MM.1S (cell line): ENCODE measurements around the gene NRN1L.

Experiments used
- DNase-seq: peaks from one replicate; pipeline ENCODE4 v3.0.0-alpha.2; 2015
- H2AFZ ChIP-seq: fragments of 300-600 bp; sonication (generic); 2 replicates; pipeline ENCODE4 v1.6.0; 2016; ENCODE audit warnings: antibody characterized with exemption, low read length
- H3F3A ChIP-seq: fragments of 300-600 bp; sonication (generic); 2 replicates; pipeline ENCODE4 v1.6.1; 2016; ENCODE audit warnings: mild to moderate bottlenecking, antibody characterized with exemption, low read length, moderate library complexity, mixed read lengths; ENCODE audit not compliant: insufficient read depth
- H3K27ac ChIP-seq: fragments of 300-600 bp; sonication (generic); 2 replicates; pipeline ENCODE4 v1.5.1; 2016; ENCODE audit warnings: mild to moderate bottlenecking, low read length
- H3K27me3 ChIP-seq: fragments of 300-600 bp; sonication (generic); replicated peaks from 2 replicates; pipeline ENCODE4 v1.6.0; 2016; ENCODE audit warnings: low read length; ENCODE audit not compliant: insufficient read depth
- H3K36me3 ChIP-seq: fragments of 300-600 bp; sonication (generic); replicated peaks from 2 replicates; pipeline ENCODE4 v1.6.1; 2016; ENCODE audit warnings: mild to moderate bottlenecking, low read length, mixed read lengths; ENCODE audit not compliant: insufficient read depth
- H3K4me1 ChIP-seq: fragments of 300-600 bp; sonication (generic); 2 replicates; pipeline ENCODE4 v1.6.1; 2016; ENCODE audit warnings: low read length, mixed read lengths
- H3K4me2 ChIP-seq: fragments of 300-600 bp; sonication (generic); 2 replicates; pipeline ENCODE4 v1.6.0; 2016; ENCODE audit warnings: low read depth, low read length
- H3K4me3 ChIP-seq: fragments of 300-600 bp; sonication (generic); 2 replicates; pipeline ENCODE4 v1.5.1; 2016; ENCODE audit warnings: low read length, mixed read lengths
- H3K79me2 ChIP-seq: fragments of 300-600 bp; sonication (generic); 2 replicates; pipeline ENCODE4 v1.6.1; 2016; ENCODE audit warnings: mixed run types, low read length, mixed read lengths
- H3K9ac ChIP-seq: fragments of 300-600 bp; sonication (generic); 2 replicates; pipeline ENCODE4 v1.6.1; 2016; ENCODE audit warnings: low read length, mixed read lengths
- H3K9me2 ChIP-seq: fragments of 300-600 bp; sonication (generic); replicated peaks from 2 replicates; pipeline ENCODE4 v1.6.1; 2016; ENCODE audit warnings: mild to moderate bottlenecking, low read length, mixed read lengths; ENCODE audit not compliant: insufficient read depth
- H3K9me3 ChIP-seq: fragments of 300-600 bp; sonication (generic); replicated peaks from 2 replicates; pipeline ENCODE4 v1.6.1; 2016; ENCODE audit warnings: mild to moderate bottlenecking, low read length, mixed read lengths; ENCODE audit not compliant: insufficient read depth
- H4K20me1 ChIP-seq: fragments of 300-600 bp; sonication (generic); 2 replicates; pipeline ENCODE4 v1.6.1; 2016; ENCODE audit warnings: mild to moderate bottlenecking, low read length, moderate library complexity, mixed read lengths; ENCODE audit not compliant: insufficient read depth
- CTCF ChIP-seq: fragments of 300-600 bp; sonication (generic); IDR thresholded peaks from 2 replicates; pipeline ENCODE4 v1.5.1; 2016; ENCODE audit warnings: antibody characterized with exemption, low read length, mixed read lengths
- EZH2 ChIP-seq: fragments of 300-600 bp; sonication (generic); optimal IDR thresholded peaks from 2 replicates; pipeline ENCODE3; 2017; ENCODE audit warnings: low read depth, mild to moderate bottlenecking, antibody characterized with exemption, low read length, mixed read lengths
- EZH2phosphoT487 ChIP-seq: fragments of 300-600 bp; sonication (generic); IDR thresholded peaks from 2 replicates; pipeline ENCODE4 v1.6.1; 2018; ENCODE audit warnings: antibody characterized with exemption, low read length

NRN1L gene

GRCh38 chr16:67841198-67841815, 43.4 kb upstream of the NRN1L start:
- Histone ChIP-seq H3K36me3 (no peaks in the 10 kb centered on the region), H2AFZ (peak overlapping the region; percentile 99), H3K27me3 (no peaks in the 10 kb centered on the region), H3K9me3 (no peaks in the 10 kb centered on the region), H3K4me1 (peaks cover 25% of the 10 kb centered on the region), H4K20me1 (no peaks in the 10 kb centered on the region), H3K4me3 (peak overlapping the region; percentile 98), H3K9ac (peak overlapping the region; percentile 95; the same call in 1 of the 2 replicates), H3K4me2 (peak overlapping the region; percentile 84), H3K9me2 (no peaks in the 10 kb centered on the region), H3F3A (peaks cover 30% of the 10 kb centered on the region), H3K27ac (no peak overlapping the region), H3K79me2 (peaks cover 38% of the 10 kb centered on the region)
- TF ChIP-seq EZH2phosphoT487 (no peak), CTCF (no peak), EZH2 (no peak)
- no peak for DNase-seq

- H3K4me1 ChIP-seq, result peaks cover 25% of the 10 kb centered on the region
- no peaks in the 10 kb centered on the region for H3K36me3 ChIP-seq
- no peaks in the 10 kb centered on the region for H4K20me1 ChIP-seq
- no peaks in the 10 kb centered on the region for H3K27me3 ChIP-seq
- H3K4me2 ChIP-seq, result peak within 1 kb of the TSS; percentile 97
- H2AFZ ChIP-seq, result peak within 1 kb of the TSS; percentile 99
- no peaks in the 10 kb centered on the region for H3K9me3 ChIP-seq
- peak within 1 kb of the TSS; percentile 95 for H3K9ac ChIP-seq
- H3K27ac ChIP-seq, result peak within 1 kb of the TSS; percentile 93
- DNase-seq, result peak; percentile 96
- no peaks in the 10 kb centered on the region for H3K9me2 ChIP-seq
- TF ChIP-seq EZH2phosphoT487 (no peak), EZH2 (no peak), CTCF (peak; percentile 79)
- peak within 1 kb of the TSS; percentile 98 for H3K4me3 ChIP-seq
- peaks cover 33% of the 10 kb centered on the region for H3F3A ChIP-seq
- H3K79me2 ChIP-seq, result peaks cover 38% of the 10 kb centered on the region
Measured at GRCh38 chr16:67841816-67842508, 42.7 kb upstream of the NRN1L start, which contains the start of gene THAP11. Gene THAP11, plus strand, starts transcription at chr16:67842320. Its CDS starts 235 bp downstream, at chr16:67842555.

GRCh38 chr16:67842509-67843342, 42.0 kb upstream of the NRN1L start:
- no peaks in the 10 kb centered on the region for H3K27me3 ChIP-seq
- H3K79me2 ChIP-seq, result peaks cover 46% of the 10 kb centered on the region
- H3K9me2 ChIP-seq, result no peaks in the 10 kb centered on the region
- H3F3A ChIP-seq, result peaks cover 33% of the 10 kb centered on the region
- H3K4me3 ChIP-seq, result peak overlapping the region; percentile 83
- peak overlapping the region; percentile 82 for H2AFZ ChIP-seq
- peaks cover 25% of the 10 kb centered on the region for H3K4me1 ChIP-seq
- peak overlapping the region; percentile 51; the same call in 1 of the 2 replicates for H3K27ac ChIP-seq
- peak; percentile 61 for DNase-seq
- peak overlapping the region; percentile 97 for H3K4me2 ChIP-seq
- no peaks in the 10 kb centered on the region for H4K20me1 ChIP-seq
- TF ChIP-seq CTCF, result peak; percentile 48
- no peak for TF ChIP-seq EZH2
- TF ChIP-seq EZH2phosphoT487, result no peak
- no peaks in the 10 kb centered on the region for H3K36me3 ChIP-seq
- H3K9me3 ChIP-seq, result no peaks in the 10 kb centered on the region
- H3K9ac ChIP-seq, result peak overlapping the region; percentile 38; the same call in 1 of the 2 replicates
